ENCODE data around the gene NLE1.
A peak's percentile ranks its signal among the peaks of the same experiment; 100 is the strongest.
"Not testable (repeated sequence)": the region's sequence is repeated elsewhere in the genome, so short reads cannot be mapped to it uniquely, and the experiment has no call there.

The NLE1 gene

GRCh38 chr17:35141681-35142466, at the start of gene NLE1:
Gene NLE1 (minus strand): TSS chr17:35142303. CDS start chr17:35142275, 28 bp downstream.
- DNase-seq (ENCODE audit: low spot score), result peak; percentile 84

- DNase-seq (ENCODE audit: low spot score), result no peak
Measured at GRCh38 chr17:35191001-35191695, 49.0 kb upstream of the NLE1 start.

- no peak for DNase-seq (ENCODE audit: low spot score)
Measured at GRCh38 chr17:35189291-35189690, 47.2 kb upstream of the NLE1 start.

GRCh38 chr17:35188111-35188510, 46.0 kb upstream of the NLE1 start:
- DNase-seq (ENCODE audit: low spot score), result no peak

GRCh38 chr17:35187481-35187880, 45.4 kb upstream of the NLE1 start:
- no peak for DNase-seq (ENCODE audit: low spot score)

GRCh38 chr17:35185849-35186248, 43.7 kb upstream of the NLE1 start:
- no peak for DNase-seq (ENCODE audit: low spot score)

GRCh38 chr17:35184274-35184673, 42.2 kb upstream of the NLE1 start:
- no peak for DNase-seq (ENCODE audit: low spot score)

GRCh38 chr17:35183332-35183731, 41.2 kb upstream of the NLE1 start:
- DNase-seq (ENCODE audit: low spot score), result no peak

- DNase-seq (ENCODE audit: low spot score), result not testable (repeated sequence)
Measured at GRCh38 chr17:35179379-35179778, 37.3 kb upstream of the NLE1 start.

- DNase-seq (ENCODE audit: low spot score), result no peak
Measured at GRCh38 chr17:35176897-35177296, 34.8 kb upstream of the NLE1 start.

- DNase-seq (ENCODE audit: low spot score), result no peak
Measured at GRCh38 chr17:35175638-35176415, 33.7 kb upstream of the NLE1 start.

- no peak for DNase-seq (ENCODE audit: low spot score)
Measured at GRCh38 chr17:35174835-35175334, 32.8 kb upstream of the NLE1 start.

GRCh38 chr17:35172321-35172720, 30.2 kb upstream of the NLE1 start:
- DNase-seq (ENCODE audit: low spot score), result not testable (repeated sequence)

- no peak for DNase-seq (ENCODE audit: low spot score)
Measured at GRCh38 chr17:35171834-35172233, 29.7 kb upstream of the NLE1 start.

- no peak for DNase-seq (ENCODE audit: low spot score)
Measured at GRCh38 chr17:35170968-35171771, 29.1 kb upstream of the NLE1 start.

GRCh38 chr17:35169835-35170363, 27.8 kb upstream of the NLE1 start:
- DNase-seq (ENCODE audit: low spot score), result no peak

- no peak for DNase-seq (ENCODE audit: low spot score)
Measured at GRCh38 chr17:35167666-35168065, 25.6 kb upstream of the NLE1 start.

GRCh38 chr17:35167046-35167445, 24.9 kb upstream of the NLE1 start:
- DNase-seq (ENCODE audit: low spot score), result no peak

GRCh38 chr17:35166526-35166925, 24.4 kb upstream of the NLE1 start:
- DNase-seq (ENCODE audit: low spot score), result no peak

- no peak for DNase-seq (ENCODE audit: low spot score)
Measured at GRCh38 chr17:35164716-35165115, 22.6 kb upstream of the NLE1 start.

GRCh38 chr17:35163886-35164285, 21.8 kb upstream of the NLE1 start:
- DNase-seq (ENCODE audit: low spot score), result no peak

Data from LoVo (cell line).